Bronchial epithelial cell (primary cell): ENCODE data around the gene TMEM135. TPM values are rescaled to one million over a fixed set of nuclear protein-coding genes. Genes with fewer than 3 reads are reported as not detected.

Source experiments
- DNase-seq: peaks from one replicate; pipeline ENCODE4 v3.0.0-alpha.2; 2010; ENCODE audit warnings: low read depth
- FAIRE-seq: peaks from 2 replicates; lab custom pipeline; 2011; peaks lifted over from hg19 to GRCh38; lab: Jason Lieb, UNC
- H3K27me3 ChIP-seq: 2 replicates; pipeline ENCODE4 v1.5.1; 2011; ENCODE audit warnings: low read length; ENCODE audit not compliant: control insufficient read depth, insufficient read depth
- H3K36me3 ChIP-seq: 2 replicates; pipeline ENCODE4 v1.5.1; 2011; ENCODE audit warnings: low read length; ENCODE audit not compliant: control insufficient read depth, insufficient read depth
- H3K4me3 ChIP-seq: 2 replicates; pipeline ENCODE4 v1.5.1; 2011; ENCODE audit warnings: mild to moderate bottlenecking, low read depth, low read length, control low read depth
- CTCF ChIP-seq: IDR thresholded peaks from 2 replicates; pipeline ENCODE4 v1.5.1; 2011; ENCODE audit warnings: mild to moderate bottlenecking, moderate library complexity, low read length, control low read depth, inconsistent platforms; ENCODE audit not compliant: insufficient read depth, severe bottlenecking
- total RNA-seq: library from RNA; depleted of rRNA; stranded (reverse); fragments of >200 nt; gene quantifications from 2 replicates; pipeline ENCODE4 v1.2.1, GENCODE V29; 2014

Gene TMEM135
- total RNA-seq, 1 donor from 2014 or later = 6.8 TPM

GRCh38 chr11:87339416-87339815, 301.7 kb downstream of the TMEM135 start:
- no peaks in the 10 kb centered on the region for H3K36me3 ChIP-seq
- no peak for DNase-seq
- TF ChIP-seq CTCF = no peak
- FAIRE-seq = no peak
- no peak overlapping the region for H3K4me3 ChIP-seq
- no peaks in the 10 kb centered on the region for H3K27me3 ChIP-seq

GRCh38 chr11:87347441-87347840, 309.7 kb downstream of the TMEM135 start:
- H3K4me3 ChIP-seq = no peak overlapping the region
- TF ChIP-seq CTCF = no peak
- FAIRE-seq = no peak
- no peaks in the 10 kb centered on the region for H3K36me3 ChIP-seq
- no peaks in the 10 kb centered on the region for H3K27me3 ChIP-seq
- DNase-seq = no peak

- H3K36me3 ChIP-seq = no peaks in the 10 kb centered on the region
- no peaks in the 10 kb centered on the region for H3K27me3 ChIP-seq
- TF ChIP-seq CTCF = no peak
- H3K4me3 ChIP-seq = no peak overlapping the region
- DNase-seq (no peak), FAIRE-seq (no peak)
Observed at GRCh38 chr11:87347854-87348253, 310.1 kb downstream of the TMEM135 start.

GRCh38 chr11:87351676-87352075, 313.9 kb downstream of the TMEM135 start:
- Histone ChIP-seq H3K27me3 (no peaks in the 10 kb centered on the region), H3K4me3 (no peak overlapping the region), H3K36me3 (no peaks in the 10 kb centered on the region)
- TF ChIP-seq CTCF = no peak
- DNase-seq (peak; percentile 15), FAIRE-seq (no peak)

- FAIRE-seq (no peak), DNase-seq (peak; percentile 85)
- Histone ChIP-seq H3K27me3 (no peaks in the 10 kb centered on the region), H3K4me3 (peak overlapping the region; percentile 4), H3K36me3 (no peaks in the 10 kb centered on the region)
- TF ChIP-seq CTCF = peak; percentile 99
Observed at GRCh38 chr11:87352759-87353707, 315.3 kb downstream of the TMEM135 start.
